Adipocyte (in vitro differentiated cells): Measurements from ENCODE around the gene IL17RD.
A peak's percentile ranks its signal among the peaks of the same experiment; 100 is the strongest.
"Not testable (repeated sequence)": the region's sequence is repeated elsewhere in the genome, so short reads cannot be mapped to it uniquely, and the experiment has no call there.

ENCODE experiments used
- DNase-seq: peaks from one replicate; pipeline ENCODE4 v3.0.0-alpha.2; 2015; ENCODE audit warnings: low read depth
- H3K27me3 ChIP-seq: replicated peaks from 2 replicates; pipeline ENCODE4 v1.7.0; 2013; ENCODE audit warnings: mild to moderate bottlenecking, low read length, moderate library complexity; ENCODE audit not compliant: control insufficient read depth, insufficient read depth
- H3K36me3 ChIP-seq: 2 replicates; pipeline ENCODE4 v1.7.0; 2013; ENCODE audit warnings: low read length, mild to moderate bottlenecking, moderate library complexity; ENCODE audit not compliant: control insufficient read depth, insufficient read depth, severe bottlenecking
- H3K4me1 ChIP-seq: 2 replicates; pipeline ENCODE4 v1.7.0; 2013; ENCODE audit warnings: mild to moderate bottlenecking, low read length, moderate library complexity; ENCODE audit not compliant: control insufficient read depth, insufficient read depth
- H3K4me3 ChIP-seq: 2 replicates; pipeline ENCODE4 v1.7.0; 2013; ENCODE audit warnings: mild to moderate bottlenecking, low read length, moderate library complexity
- H3K9ac ChIP-seq: 2 replicates; pipeline ENCODE4 v1.7.0; 2013; ENCODE audit warnings: mild to moderate bottlenecking, low read length, moderate library complexity
- H3K9me3 ChIP-seq: 2 replicates; pipeline ENCODE4 v1.7.0; 2013; ENCODE audit warnings: mild to moderate bottlenecking, low read length, moderate library complexity; ENCODE audit not compliant: control insufficient read depth

Gene IL17RD

GRCh38 chr3:57088503-57088902 is 76.7 kb downstream of the IL17RD start:
- Histone ChIP-seq H3K4me3 (no peak overlapping the region), H3K9me3 (no peaks in the 10 kb centered on the region), H3K27me3 (no peaks in the 10 kb centered on the region), H3K36me3 (no peaks in the 10 kb centered on the region), H3K9ac (no peak overlapping the region), H3K4me1 (peaks cover 36% of the 10 kb centered on the region)
- DNase-seq: no peak

- H3K4me1 ChIP-seq: peaks cover 36% of the 10 kb centered on the region
- H3K4me3 ChIP-seq: no peak overlapping the region
- no peak overlapping the region for H3K9ac ChIP-seq
- H3K36me3 ChIP-seq: no peaks in the 10 kb centered on the region
- no peaks in the 10 kb centered on the region for H3K9me3 ChIP-seq
- no peak for DNase-seq
- no peaks in the 10 kb centered on the region for H3K27me3 ChIP-seq
These were observed 77.6 kb downstream of the IL17RD start for GRCh38 chr3:57087361-57088092.

GRCh38 chr3:57086201-57086600 is 79.0 kb downstream of the IL17RD start:
- DNase-seq: no peak
- no peaks in the 10 kb centered on the region for H3K36me3 ChIP-seq
- no peaks in the 10 kb centered on the region for H3K9me3 ChIP-seq
- H3K9ac ChIP-seq: peak overlapping the region; percentile 4
- H3K4me3 ChIP-seq: no peak overlapping the region
- H3K27me3 ChIP-seq: no peaks in the 10 kb centered on the region
- H3K4me1 ChIP-seq: peaks cover 27% of the 10 kb centered on the region

GRCh38 chr3:57085211-57085610 is 79.9 kb downstream of the IL17RD start:
- Histone ChIP-seq H3K9me3 (no peaks in the 10 kb centered on the region), H3K9ac (no peak overlapping the region), H3K4me3 (no peak overlapping the region), H3K4me1 (peaks cover 21% of the 10 kb centered on the region), H3K36me3 (no peaks in the 10 kb centered on the region), H3K27me3 (no peaks in the 10 kb centered on the region)
- no peak for DNase-seq

GRCh38 chr3:57083266-57083995 is 81.7 kb downstream of the IL17RD start:
- DNase-seq, H3K4me3 ChIP-seq: not testable (repeated sequence)

GRCh38 chr3:57082481-57082880 is 82.7 kb downstream of the IL17RD start:
- Histone ChIP-seq H3K9me3 (no peaks in the 10 kb centered on the region), H3K9ac (no peak overlapping the region), H3K4me1 (peaks cover 31% of the 10 kb centered on the region), H3K36me3 (no peaks in the 10 kb centered on the region), H3K27me3 (no peaks in the 10 kb centered on the region), H3K4me3 (no peak overlapping the region)
- DNase-seq: no peak

More at GRCh38 chr3:57083266-57083995, 81.7 kb downstream of the IL17RD start:
- H3K9ac ChIP-seq, H3K9me3 ChIP-seq, H3K36me3 ChIP-seq, H3K27me3 ChIP-seq: not testable (repeated sequence)
- peaks cover 29% of the 10 kb centered on the region for H3K4me1 ChIP-seq

- H3K9me3 ChIP-seq: no peaks in the 10 kb centered on the region
- H3K4me1 ChIP-seq: peaks cover 21% of the 10 kb centered on the region
- H3K4me3 ChIP-seq: no peak overlapping the region
- no peaks in the 10 kb centered on the region for H3K36me3 ChIP-seq
- no peak for DNase-seq
- no peak overlapping the region for H3K9ac ChIP-seq
- H3K27me3 ChIP-seq: no peaks in the 10 kb centered on the region
These were observed 84.0 kb downstream of the IL17RD start for GRCh38 chr3:57081173-57081572.

GRCh38 chr3:57080171-57080570 is 85.0 kb downstream of the IL17RD start:
- H3K4me3 ChIP-seq: no peak overlapping the region
- H3K36me3 ChIP-seq: no peaks in the 10 kb centered on the region
- H3K9me3 ChIP-seq: no peaks in the 10 kb centered on the region
- no peak overlapping the region for H3K9ac ChIP-seq
- no peak for DNase-seq
- H3K4me1 ChIP-seq: peaks cover 17% of the 10 kb centered on the region
- peaks cover under 1% of the 10 kb centered on the region for H3K27me3 ChIP-seq

GRCh38 chr3:57079474-57079831 is 85.7 kb downstream of the IL17RD start:
- H3K4me1 ChIP-seq: peaks cover 17% of the 10 kb centered on the region
- H3K36me3 ChIP-seq: no peaks in the 10 kb centered on the region
- peak overlapping the region; percentile 75 for H3K4me3 ChIP-seq
- peaks cover 3% of the 10 kb centered on the region for H3K27me3 ChIP-seq
- peak overlapping the region; percentile 72 for H3K9ac ChIP-seq
- no peak for DNase-seq
- no peaks in the 10 kb centered on the region for H3K9me3 ChIP-seq

GRCh38 chr3:57078635-57079473 is 86.3 kb downstream of the IL17RD start:
- H3K4me1 ChIP-seq: peaks cover 17% of the 10 kb centered on the region
- peaks cover 3% of the 10 kb centered on the region for H3K27me3 ChIP-seq
- H3K9ac ChIP-seq: peak overlapping the region; percentile 87
- peak overlapping the region; percentile 89 for H3K4me3 ChIP-seq
- DNase-seq: peak; percentile 67
- no peaks in the 10 kb centered on the region for H3K9me3 ChIP-seq
- H3K36me3 ChIP-seq: no peaks in the 10 kb centered on the region

GRCh38 chr3:57078344-57078634 is 86.9 kb downstream of the IL17RD start:
- DNase-seq: peak; percentile 57
- H3K4me3 ChIP-seq: peak overlapping the region; percentile 89
- no peaks in the 10 kb centered on the region for H3K36me3 ChIP-seq
- peak overlapping the region; percentile 87 for H3K9ac ChIP-seq
- H3K4me1 ChIP-seq: peaks cover 17% of the 10 kb centered on the region
- no peaks in the 10 kb centered on the region for H3K9me3 ChIP-seq
- H3K27me3 ChIP-seq: peaks cover 3% of the 10 kb centered on the region
